Measurements from ENCODE around the gene NOC2L. TPM values are rescaled to one million over a fixed set of nuclear protein-coding genes. Genes with fewer than 3 reads are reported as not detected.

NOC2L gene
- total RNA-seq, 4 donors from 2014 or later: 17.8 to 45.4 (median 23.5) TPM

GRCh38 chr1:1001057-1001783 is 42.2 kb upstream of the NOC2L start:
- no peak for TF ChIP-seq CTCF (IDR thresholded peaks at IDR 0.05; ENCODE audit: low read depth)

GRCh38 chr1:1000357-1001056 is 41.5 kb upstream of the NOC2L start:
- TF ChIP-seq CTCF (IDR thresholded peaks at IDR 0.05; ENCODE audit: low read depth): no peak

GRCh38 chr1:999725-1000356 is 40.8 kb upstream of the NOC2L start, which contains the start of gene HES4:
Gene HES4, minus strand, starts transcription at chr1:1000097. Its CDS starts 124 bp downstream, at chr1:999973.
- TF ChIP-seq CTCF (IDR thresholded peaks at IDR 0.05; ENCODE audit: low read depth): no peak

- no peak for TF ChIP-seq CTCF (IDR thresholded peaks at IDR 0.05; ENCODE audit: low read depth)
Measured at GRCh38 chr1:998995-999724, 40.1 kb upstream of the NOC2L start.

- TF ChIP-seq CTCF (IDR thresholded peaks at IDR 0.05; ENCODE audit: low read depth): no peak
Measured at GRCh38 chr1:998745-998994, 39.6 kb upstream of the NOC2L start.

- no peak for TF ChIP-seq CTCF (IDR thresholded peaks at IDR 0.05; ENCODE audit: low read depth)
Measured at GRCh38 chr1:997993-998744, 39.1 kb upstream of the NOC2L start.
